HG03460 (cell line): ENCODE data around the gene UBAC2.

Experiments
- ATAC-seq: cut with Tn5 transposase; IDR thresholded peaks from one replicate; pipeline ENCODE4 v1.9.1; 2021; ENCODE audit not compliant: unreplicated experiment

Gene UBAC2

DNA sequence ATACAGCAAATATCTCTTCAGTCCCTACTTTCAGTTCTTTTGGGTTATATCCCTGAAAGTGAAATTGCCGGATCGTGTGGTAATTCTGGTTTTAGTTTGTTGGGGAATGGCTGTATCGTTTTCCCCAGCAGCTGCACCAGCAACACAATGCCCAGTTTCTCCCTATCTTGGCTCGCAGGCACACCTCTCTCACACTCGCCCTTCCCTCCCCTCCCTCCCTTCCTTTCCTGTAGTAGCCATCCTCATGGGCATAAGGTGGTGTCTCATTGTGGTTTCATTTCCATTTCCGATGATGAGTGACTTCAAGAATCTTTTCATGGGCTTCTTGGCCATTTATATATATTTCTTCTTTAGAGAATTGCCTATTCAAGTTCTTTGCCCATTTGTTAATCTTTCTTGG lies 66.2 kb downstream of the UBAC2 start:
- no peak for ATAC-seq

DNA sequence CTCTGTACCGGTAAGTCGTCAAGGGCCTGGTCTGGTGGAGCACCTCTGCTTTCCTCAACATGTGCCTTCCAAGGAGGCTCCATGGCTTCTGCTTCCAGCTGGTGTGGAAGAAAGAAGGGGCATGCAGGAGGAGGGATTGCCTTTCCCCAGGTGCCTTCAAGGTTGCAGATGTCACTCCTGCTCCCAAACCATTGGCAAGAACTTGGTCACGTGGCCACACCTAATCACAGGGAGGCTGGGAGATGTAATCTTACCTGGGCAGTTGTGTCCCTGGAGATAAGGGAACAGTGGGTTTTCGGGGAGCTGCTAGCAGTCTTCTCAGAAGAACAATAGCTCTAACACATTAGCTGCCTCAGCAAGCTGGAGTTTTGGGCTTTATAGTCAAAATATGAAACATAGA lies 67.3 kb downstream of the UBAC2 start:
- no peak for ATAC-seq

DNA sequence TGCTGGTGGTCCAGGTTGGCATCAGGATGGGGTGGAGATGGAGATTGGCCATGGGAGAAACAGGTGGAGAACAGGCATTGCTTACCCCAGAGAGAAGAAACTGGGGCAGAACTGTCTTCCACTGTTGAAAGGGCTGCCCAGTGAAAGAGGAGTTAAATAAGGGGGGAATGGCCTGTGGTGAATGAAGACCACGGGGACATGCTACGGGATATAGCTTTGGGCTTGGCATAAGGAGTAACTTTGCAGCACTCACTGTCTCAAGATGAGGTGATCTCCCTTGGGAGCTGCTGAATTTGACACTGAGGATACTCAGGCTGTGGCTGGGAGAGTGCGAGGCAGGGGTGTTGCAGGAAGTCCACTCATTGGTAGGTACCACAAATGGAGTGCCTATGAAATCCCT lies 68.2 kb downstream of the UBAC2 start:
- ATAC-seq: no peak

DNA sequence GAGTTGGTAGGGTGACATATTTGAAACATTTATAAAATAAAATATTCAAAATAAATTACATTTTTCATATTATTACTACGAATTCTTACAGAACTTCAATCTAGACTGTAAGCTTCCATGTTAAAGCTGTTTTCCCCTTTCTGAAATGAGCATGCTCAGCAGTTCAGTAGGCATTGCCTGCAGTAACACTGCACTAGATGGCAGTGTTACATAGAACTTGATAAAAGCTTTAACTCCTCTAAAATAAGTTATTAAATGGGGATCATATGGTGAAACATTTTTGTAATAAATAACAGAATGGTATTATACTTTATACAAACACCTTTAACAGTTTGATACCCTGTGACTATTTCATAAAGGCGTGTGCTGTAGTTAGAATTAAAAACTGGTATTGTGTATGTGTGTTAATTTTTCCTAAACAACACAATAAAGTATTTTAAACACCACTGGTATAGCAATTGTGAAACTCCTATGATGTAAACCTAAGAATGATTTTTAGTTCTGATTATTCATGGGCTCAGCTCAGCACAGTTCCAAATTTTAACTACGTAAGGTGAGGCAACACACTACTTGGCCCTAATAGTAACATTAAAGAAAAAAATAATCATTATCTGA lies 69.1 kb downstream of the UBAC2 start:
- peak; percentile 83 for ATAC-seq

DNA sequence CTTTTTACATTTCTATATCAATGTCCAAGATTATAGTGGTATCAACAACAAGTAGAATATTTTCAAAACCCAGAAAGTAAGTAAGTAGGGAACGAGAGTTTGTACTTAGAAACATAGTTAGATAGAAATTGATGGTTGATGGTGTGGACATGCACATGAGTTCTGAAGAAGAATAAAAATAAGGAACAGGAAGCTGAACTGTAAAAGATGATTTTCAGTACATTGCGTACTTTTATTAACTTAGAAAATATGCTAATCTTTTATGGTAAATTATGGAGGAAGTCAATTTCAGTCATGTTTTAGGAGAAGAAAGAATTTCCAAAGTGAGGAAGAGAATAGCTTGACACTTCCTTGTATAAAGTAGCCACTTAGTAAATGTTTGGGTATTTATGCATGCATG lies 69.9 kb downstream of the UBAC2 start:
- no peak for ATAC-seq

DNA sequence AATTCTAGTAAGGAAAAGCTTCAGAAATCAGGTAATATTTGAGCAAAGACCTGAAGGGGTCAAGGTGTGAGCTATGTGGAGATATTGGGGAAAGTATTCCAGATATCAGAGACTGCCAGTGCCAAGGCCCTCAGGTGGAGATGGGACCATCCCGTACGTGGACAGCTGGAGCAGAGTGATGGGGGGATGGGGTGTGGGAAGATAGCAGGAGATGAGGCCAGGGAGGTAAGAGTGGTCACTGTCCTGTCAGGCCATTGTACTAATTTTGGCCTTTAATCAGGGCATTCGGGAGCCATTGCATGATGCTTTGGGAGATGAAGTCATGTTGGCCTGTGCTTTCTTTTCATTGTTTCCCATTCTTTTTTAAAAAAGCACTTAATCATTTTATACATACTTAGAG lies 70.6 kb downstream of the UBAC2 start:
- no peak for ATAC-seq

DNA sequence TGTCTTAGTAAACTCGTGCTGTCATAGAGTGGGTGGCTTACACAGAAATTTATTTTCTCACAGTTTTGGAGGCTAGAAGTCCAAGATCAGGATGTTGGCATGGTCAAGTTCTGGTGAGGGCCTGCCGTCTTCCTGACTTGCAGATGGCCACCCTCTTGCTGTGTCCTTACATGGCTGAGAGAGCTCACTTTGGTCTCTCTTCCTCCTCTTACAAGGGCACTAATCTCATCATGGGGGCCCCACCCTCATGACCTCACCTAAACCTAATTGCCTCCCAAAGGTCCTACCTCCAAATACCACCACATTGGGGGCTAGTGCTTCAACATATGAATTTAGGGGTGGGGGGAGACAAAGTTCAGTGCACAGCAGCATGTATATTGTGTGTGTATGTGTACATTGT lies 71.8 kb downstream of the UBAC2 start:
- no peak for ATAC-seq

DNA sequence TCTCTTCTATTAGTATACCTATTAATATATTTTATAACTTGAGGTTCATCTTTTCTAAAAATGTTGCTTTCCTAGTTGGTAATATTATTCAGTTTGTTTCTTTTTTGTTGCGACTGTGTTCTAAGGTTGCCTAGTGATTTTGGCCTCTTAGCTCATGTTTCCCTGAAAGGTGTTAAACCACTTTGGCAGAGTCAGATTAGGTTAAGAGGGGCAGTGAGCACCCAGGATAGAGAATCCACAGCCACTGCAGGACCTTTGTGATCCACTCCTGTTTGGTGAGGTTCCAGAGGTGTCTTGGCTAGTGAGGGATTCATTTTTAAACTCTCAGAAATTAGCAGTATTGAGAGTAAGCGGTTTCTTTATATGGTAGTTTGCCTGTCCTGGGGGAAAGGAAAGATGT lies 72.5 kb downstream of the UBAC2 start:
- ATAC-seq: no peak

DNA sequence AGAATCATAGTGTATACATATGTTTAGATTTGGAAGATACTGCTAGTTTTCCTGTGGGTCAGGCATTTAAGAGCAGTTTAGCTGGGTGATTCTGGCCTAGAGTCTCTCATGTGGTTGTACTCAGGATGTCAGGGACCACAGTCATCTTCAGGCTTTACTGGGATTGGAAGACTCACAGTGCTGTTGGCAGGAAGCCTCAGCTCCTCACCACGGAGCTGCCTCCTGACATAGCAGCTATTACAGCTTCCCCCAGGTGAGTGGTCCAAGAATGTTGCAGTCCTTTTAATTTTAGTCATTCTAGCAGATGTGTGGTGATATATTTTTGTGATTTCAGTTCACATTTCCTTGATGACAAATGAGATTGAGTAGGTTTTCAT lies 74.4 kb downstream of the UBAC2 start:
- no peak for ATAC-seq

DNA sequence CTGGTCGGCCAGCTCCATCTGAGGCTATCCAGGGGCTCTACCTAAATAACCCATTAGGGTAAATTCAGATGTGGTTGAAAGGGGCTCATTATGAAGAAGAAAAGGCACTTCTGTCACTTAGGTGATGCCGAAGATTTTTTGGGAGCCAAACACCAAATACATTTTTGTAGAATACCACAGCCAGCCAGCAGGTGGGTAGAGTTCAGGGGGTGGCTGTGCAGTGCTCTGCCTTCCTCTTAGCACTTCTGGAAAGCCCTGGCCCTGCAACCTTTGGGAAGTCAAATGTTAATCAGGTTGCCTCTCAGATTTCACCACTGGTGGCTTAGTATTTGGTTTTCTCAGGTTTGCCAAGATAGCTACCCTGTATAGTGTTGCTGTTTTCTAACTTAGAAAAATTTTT lies 76.1 kb downstream of the UBAC2 start:
- no peak for ATAC-seq

DNA sequence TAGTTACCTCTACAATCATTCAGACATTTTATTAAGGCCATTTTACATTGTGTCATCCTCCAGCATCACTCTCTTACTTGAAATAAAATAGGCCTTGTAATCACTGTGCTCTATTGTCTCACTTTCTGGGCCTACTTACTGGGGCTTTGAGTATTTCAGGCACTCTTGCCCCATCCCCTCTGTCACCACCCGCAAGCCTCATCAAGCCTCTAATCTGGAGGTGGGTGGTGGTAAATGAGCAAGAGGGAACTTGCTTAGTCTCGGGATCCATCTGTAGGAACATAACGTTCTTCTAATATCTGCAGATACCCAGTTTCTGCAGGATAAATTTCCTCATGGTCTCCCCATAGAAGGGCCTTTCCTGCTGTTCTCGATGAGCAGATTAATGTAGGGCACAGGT lies 77.0 kb downstream of the UBAC2 start:
- ATAC-seq: no peak

DNA sequence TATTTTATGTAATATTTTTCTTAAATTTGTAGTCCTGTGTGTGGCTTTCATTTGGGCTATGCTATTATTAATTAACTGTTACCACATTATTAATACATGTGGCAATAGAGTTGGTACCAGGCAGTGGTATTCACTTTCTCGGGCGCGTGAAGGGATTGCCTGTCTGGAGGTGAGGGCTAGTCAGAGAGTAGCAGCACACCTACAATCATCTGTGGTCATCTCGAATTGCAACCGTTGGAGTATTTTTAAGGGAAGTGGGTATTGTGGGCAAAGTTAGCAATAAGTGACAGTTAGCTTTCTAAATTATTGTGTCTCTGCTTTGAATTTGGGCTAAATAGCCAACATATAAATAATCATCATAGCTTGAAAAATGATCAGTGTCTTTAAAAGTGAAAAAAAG lies 77.5 kb downstream of the UBAC2 start:
- no peak for ATAC-seq

DNA sequence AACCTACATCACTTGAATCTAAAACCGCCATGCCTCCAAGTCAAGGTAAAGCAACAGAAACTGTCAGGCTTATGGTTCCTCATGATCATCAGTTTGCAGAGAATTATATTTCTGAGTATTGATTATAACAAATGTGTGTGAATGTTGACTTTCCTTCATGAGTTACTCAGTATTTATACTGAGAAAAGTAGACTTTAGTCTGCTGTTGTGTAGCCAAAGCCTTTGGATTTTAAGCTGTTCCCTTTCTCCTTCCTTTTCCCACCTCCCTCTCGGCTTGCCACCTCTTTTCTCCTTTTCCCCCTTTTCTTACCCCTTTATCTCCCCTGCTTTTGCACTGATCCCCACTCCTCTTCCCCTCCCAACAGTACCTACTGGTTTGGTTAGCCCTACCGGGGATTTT lies 78.2 kb downstream of the UBAC2 start:
- ATAC-seq: no peak

DNA sequence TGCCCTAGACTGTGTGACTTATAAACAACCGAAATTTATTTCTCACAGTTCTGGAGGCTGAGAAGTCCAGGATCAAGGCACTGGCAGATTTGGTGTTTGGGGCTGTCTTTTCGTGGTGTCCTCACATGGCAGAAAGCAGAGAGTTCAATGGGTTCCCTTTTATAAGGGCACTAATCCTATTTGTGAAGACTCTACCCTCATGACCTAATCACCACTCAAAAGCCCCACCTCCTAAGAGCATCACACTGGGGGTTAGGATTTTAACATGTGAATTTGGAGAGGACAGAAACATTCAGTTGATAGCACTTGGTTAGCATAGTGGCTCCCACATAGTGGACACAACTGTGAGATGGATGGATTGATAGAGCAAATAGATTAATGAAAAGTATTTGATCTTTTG lies 79.0 kb downstream of the UBAC2 start:
- ATAC-seq: no peak

DNA sequence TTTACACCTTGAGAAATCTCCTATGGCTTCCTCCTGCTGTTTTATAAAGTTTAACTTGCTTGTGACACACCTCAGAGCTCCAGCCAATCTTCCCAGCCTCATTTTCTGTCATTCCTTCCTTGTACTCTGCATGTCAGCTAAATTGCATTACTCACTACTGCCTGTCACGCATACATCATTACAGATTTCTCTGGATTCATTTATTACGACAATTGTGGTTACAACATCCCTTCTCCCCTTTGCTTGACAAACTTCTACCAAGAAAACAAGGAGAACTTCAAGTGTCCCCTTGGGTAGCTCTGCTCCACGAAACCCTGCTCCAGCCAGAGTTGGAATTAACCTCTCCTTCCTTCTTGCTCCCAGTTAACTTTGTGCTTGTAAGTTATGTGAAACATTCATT lies 79.5 kb downstream of the UBAC2 start:
- ATAC-seq: no peak

DNA sequence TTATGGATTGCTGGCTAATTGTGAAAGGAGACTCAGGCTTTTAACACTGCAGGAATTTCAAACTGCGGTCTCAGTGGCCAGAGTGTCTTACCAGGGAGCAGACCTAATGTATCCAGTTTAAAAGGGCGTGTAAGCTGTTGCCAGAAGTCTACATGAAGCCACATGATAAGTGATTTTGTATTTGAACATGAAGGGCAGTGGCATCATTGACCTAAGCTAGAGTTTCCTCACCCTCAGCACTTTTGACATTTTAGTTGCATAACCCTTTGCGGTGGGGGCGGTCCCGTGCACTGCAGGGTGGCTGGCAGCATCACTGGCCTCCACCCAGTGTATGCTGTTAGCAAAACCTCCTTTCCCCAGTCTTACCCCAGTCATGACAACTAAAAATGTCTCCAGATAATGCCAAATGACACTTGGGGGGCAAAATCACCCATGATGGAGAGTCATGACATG lies 81.2 kb downstream of the UBAC2 start:
- peak; percentile 69 for ATAC-seq

DNA sequence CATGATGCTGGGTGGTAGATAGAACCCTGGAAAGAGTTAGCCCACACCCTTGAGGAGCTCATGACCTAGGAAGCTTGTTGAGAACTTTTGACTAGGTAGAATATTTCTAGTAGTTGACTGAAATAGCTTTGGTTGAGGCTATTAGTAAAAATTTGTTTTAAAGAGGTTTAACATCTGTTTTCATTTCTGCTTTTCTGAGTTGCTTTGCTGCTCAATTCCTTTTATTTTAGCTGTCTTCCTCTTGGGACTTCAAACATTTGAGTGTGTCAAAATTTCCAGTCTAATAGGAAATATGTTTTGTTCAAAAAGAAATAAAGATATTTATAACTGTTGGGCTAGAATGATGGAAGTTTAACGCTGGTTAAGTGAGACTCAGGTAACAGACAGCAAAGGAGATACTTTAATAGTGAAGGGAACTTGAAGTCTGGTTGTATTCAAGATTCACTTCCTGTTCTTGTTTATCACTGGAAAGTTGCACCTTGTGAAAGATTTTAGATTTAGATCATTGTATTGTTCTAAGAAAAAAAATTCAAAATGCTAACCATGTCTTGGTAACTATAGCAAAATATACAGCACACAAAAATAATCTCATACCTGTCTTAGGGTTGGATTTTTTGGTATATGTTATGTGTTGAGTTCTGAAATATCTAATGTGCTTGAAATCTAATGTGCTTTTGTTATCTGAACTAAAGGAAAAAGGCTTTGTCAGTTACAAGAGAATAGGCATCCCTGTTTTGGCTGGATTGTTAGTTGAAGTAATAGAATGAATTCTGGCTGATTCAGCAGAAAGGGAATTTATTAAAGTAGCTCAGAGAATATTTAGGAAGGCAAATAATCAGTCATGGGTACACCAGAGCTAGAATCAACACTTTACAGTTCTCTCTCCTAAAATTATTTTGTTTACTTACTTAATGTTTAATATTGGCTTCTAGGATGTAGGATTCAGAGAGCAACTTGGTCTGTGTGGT lies 81.9 kb downstream of the UBAC2 start:
- ATAC-seq: peak; percentile 59

DNA sequence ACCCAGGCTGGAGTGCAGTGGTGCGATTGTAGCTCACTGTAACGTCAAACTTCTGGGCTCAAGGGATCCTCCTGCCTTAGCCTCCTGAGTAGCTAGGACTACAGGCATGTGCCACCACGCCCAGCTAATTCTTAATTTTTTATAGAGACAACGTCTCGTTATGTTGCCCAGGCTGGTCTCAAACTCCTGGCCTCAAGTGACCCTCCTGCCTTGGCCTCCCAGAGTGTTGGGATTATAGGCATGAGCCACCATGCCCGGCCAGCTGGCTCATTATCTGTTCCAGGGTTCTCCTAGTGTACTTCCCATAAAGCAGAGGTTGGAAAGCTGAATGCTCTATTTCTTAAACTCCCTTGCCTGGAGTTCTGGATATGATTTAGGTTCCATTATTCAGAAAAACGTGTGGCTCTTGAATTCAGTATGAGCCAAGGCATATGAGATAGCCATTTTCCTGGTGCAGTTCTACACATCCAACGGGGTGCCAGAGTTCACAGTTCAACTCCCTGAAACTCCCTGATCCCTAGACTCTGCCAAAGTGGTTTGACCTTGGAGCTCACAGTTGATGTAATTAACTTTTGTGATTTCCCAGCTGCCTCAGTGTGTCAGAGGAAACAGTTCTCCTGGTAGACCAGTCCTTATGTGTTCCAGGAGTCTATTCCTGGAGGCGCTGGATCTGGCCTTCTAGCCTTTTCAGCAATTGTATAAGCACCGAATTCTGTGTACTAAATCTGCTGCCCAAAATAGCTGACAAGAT lies 85.0 kb downstream of the UBAC2 start:
- ATAC-seq: no peak

DNA sequence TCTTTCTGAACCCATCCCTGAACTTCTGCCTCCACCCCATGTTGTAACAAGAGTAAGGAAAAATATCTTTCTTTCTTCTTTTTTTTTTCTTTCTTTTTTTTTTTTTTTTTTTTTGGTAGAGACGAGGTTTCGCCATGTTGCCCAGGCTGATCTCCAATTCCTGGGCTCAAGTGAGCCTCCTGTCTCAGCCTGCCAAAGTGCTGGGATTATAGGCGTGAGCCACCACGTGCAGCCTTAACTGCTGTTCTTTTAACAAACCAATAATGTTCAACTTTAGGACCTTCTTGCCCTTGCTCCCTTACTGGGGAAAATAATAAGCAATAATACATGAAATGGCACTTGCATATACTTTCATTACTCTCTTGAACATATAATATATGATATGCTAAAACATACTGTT lies 86.9 kb downstream of the UBAC2 start:
- no peak for ATAC-seq

DNA sequence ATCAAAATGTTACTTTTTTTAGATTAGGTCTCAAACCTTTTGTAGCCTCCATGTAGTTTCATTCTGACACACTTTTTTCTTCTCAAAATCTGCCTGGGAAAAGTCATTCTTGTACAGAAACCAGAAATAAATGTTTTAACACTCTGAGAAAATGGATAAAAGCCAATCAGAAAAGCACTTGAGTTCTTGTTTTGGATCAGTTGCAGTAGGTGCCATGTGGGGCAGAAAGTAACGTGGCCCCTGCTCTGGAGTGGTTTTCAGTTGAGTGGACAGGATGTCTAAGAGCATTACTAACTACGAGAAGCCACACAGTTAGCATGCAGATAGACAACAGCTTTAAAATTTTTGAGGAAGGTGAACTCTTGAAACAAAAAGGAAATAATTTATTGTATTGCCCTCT lies 87.4 kb downstream of the UBAC2 start:
- ATAC-seq: peak; percentile 92

DNA sequence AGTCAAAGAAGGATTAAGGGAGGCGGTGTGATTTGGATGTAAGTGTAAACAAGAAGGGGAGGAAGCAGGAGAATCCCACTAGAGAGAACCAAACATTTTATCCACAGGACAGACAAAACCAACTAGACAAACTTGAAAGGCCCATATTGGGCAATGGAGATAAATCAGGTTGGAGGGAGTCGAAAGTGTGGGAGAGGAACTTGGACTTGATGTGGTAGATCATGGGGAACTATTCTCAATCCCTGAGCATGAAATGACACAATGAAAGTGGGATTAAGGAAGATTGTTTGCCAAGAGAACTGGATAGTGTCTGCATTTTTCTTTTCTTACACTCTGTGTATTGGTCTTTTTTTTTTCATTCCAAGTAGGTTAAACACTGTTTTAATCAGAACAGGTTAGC lies 88.6 kb downstream of the UBAC2 start:
- ATAC-seq: no peak
